Measurements from ENCODE around the gene ARMC2.
"Not testable (repeated sequence)": the region's sequence is repeated elsewhere in the genome, so short reads cannot be mapped to it uniquely, and the experiment has no call there.

Gene ARMC2

DNA sequence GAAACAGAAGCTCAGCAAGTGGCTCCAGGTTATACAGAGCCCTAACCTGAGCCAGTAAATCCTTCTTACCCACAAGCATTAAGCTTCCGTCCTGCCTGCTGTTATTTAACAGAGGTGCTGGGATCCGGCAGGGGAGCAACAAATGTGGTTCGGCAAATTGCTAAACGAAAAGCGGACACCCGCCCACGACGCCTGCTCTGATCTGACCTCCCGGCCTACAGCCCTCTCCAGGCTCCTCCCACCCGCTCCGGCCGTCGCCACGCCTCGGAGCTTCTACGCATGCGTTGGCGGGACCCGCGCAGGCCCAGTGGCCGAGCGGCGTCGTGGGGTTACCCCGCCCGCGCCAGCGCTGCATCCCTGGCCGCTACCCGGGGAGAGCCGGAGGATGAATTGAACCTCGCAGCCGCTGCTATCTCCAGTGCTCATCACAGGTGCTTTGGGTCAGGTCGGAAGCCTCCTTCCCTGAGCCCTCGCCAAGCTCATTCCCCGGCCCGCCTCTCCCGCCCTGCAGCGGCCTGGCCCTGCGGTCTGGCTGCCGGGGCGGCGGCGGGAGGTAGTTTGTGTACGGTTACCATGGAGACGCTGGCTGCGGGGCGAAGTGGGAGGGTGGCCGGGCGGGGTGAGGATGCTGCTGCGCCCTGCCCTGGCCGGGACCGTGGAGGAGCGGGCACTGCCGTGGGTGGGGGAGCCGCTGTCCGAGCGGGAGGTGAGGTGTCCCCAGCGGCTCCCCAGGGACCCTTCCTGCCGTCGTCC lies at the start of gene ARMC2:
TSS of gene ARMC2 (plus strand) at position 307 of the 753 bp plus-strand sequence. CDS start 5,846 bp downstream, outside the sequence.
- no peak within 1 kb of the TSS for H3K27ac ChIP-seq
- DNase-seq (ENCODE audit: low read depth, low spot score) = no peak

- H3K27ac ChIP-seq = no peak overlapping the region
- no peak for DNase-seq (ENCODE audit: low read depth, low spot score)
Observed at GRCh38 chr6:108798670-108799353, 49.4 kb upstream of the ARMC2 start.

DNA sequence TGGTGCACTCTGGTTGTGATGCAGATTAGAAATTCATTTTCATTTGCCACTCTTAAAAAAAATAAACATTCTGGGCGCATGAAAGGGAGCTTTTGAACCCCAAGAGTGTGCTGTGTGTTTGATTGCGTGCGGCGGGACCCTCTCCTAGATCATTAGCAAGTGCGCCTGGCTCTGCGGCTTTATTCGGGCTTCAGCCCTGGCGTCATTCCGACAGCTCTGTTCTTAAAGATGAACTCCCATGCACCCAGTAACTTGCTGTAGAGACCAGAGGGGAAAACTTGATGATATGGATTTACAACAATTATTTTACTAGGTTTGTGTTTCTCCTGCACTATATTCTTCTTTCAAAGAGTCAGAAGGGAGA lies 48.9 kb upstream of the ARMC2 start:
- no peak overlapping the region for H3K27ac ChIP-seq
- no peak for DNase-seq (ENCODE audit: low read depth, low spot score)

DNA sequence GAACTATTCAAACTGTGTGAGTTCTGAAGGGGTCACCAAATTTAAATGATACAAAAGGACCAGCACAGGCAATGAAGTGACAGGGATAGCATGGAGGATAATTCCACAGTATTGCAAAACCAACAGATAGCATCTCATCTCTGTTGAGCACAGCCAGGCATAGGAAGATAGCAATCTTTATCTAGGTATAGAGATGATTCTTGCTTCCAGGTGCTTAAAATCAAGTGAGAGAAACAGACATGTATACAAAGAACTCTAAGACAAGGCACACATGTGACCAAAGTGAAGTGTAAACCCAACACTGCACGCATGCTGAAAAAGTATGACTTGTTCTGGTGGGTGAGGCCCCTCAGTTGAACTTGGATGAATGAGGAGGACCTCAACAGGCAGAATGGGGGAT lies 48.4 kb upstream of the ARMC2 start:
- DNase-seq (ENCODE audit: low read depth, low spot score) = no peak
- H3K27ac ChIP-seq = no peak overlapping the region

DNA sequence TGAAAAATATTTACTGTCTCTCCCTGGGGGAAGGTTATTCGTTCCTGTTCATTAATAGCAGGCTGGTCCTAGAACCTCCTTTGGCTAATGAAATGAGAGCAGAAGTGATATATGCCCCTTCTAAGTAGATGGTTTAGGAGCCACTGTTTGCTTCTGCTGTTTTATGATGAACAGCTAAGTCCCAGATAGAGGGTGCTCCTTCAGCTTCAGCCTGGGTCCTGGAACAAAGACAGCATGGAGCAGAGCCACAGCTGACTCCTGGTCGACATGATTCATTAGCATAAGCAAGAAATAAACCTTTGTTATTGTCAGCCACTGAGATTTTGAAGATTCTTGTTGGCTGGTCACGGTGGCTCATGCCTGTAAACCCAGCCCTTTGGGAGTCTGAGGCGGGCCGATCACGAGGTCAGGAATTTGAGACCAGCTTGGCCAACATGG lies 47.8 kb upstream of the ARMC2 start:
- DNase-seq (ENCODE audit: low read depth, low spot score) = no peak
- H3K27ac ChIP-seq = no peak overlapping the region

GRCh38 chr6:108801366-108801765 lies 46.9 kb upstream of the ARMC2 start:
- no peak for DNase-seq (ENCODE audit: low read depth, low spot score)
- no peak overlapping the region for H3K27ac ChIP-seq

- H3K27ac ChIP-seq = no peak overlapping the region
- no peak for DNase-seq (ENCODE audit: low read depth, low spot score)
Observed at GRCh38 chr6:108803982-108804490, 44.2 kb upstream of the ARMC2 start.

DNA sequence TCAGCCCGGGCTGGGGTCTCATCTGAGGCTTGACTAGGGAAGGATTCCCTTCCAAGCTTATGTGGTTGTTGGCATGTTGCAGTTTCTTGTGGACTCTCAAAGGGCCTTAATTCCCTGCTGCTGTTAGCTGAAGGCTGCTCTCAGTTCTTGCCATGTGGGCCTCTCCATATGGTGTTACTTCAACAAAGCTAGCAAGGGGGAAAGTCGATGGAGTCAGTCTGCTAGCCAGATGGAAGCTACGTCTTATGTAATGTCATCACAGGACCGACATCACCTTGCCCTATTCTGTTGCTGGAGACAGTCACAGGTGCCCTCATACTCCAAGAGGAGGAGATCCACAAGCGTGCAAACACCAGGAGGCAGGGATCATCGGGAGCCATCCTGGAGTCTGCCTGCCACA lies 43.3 kb upstream of the ARMC2 start:
- H3K27ac ChIP-seq = no peak overlapping the region
- DNase-seq (ENCODE audit: low read depth, low spot score) = no peak

GRCh38 chr6:108805611-108806167 lies 42.5 kb upstream of the ARMC2 start:
- no peak overlapping the region for H3K27ac ChIP-seq
- DNase-seq (ENCODE audit: low read depth, low spot score) = no peak

DNA sequence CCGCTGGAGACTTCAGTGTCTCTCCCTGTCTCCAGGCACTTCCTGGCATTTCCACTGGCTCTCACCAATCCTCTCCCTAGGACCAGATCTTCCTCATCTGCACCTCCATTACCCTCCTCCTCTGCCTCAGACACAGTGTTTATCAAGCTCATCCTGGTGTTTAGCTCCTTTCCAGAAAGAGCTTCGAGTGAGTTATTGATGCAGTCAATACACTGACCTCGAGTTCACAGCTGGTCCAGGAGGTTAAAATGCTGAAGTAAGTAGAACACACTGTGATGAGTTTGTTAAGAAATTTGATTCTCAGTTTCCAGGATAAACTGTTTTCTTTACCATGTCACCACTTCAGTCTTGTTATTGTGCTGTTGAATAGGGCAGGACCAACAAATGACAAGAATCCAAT lies 42.1 kb upstream of the ARMC2 start:
- DNase-seq (ENCODE audit: low read depth, low spot score) = no peak

GRCh38 chr6:108806665-108807064 lies 41.6 kb upstream of the ARMC2 start:
- DNase-seq (ENCODE audit: low read depth, low spot score) = no peak
- no peak overlapping the region for H3K27ac ChIP-seq

More for the DNA sequence above, 42.1 kb upstream of the ARMC2 start:
- H3K27ac ChIP-seq = no peak overlapping the region

DNA sequence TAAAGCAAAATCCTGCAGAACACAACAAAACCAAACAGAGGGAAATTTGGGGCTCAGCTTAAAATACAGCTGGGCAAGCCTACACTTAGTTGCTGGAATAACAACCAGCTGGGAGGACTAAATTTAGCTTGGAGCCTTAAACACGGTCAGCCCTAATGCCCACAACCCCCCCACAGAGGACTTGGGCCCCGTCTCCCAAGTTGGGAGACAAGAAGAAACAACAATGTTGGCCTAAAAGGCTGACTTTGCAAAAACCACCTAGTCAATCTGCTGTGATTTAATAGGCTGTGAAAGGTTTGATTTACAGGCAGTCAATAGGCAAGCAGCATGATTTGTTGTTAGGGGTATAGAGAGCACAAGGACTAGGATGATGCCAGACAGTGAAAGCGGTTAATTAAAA lies 40.3 kb upstream of the ARMC2 start:
- DNase-seq (ENCODE audit: low read depth, low spot score) = no peak
- no peak overlapping the region for H3K27ac ChIP-seq

DNA sequence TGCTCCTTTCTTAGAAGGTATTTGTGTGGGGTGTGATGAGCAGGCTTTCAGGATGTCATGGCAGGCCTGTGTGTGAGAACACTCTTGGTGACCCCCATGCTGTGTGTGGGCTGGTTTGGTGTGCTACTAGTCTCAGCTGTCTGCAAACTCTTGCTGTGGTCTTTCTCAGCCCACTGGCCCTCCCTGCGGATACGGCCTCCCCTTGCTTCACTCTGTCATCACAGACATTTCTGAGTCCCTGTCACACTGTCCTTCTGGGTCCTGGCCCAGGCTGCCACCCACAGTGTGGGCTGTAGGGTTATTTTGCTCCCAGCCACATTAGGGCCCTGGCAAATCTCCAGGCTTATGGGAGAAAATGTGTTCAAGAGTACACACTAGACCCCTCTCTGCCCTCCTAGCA lies 39.0 kb upstream of the ARMC2 start:
- no peak overlapping the region for H3K27ac ChIP-seq
- DNase-seq (ENCODE audit: low read depth, low spot score) = no peak

DNA sequence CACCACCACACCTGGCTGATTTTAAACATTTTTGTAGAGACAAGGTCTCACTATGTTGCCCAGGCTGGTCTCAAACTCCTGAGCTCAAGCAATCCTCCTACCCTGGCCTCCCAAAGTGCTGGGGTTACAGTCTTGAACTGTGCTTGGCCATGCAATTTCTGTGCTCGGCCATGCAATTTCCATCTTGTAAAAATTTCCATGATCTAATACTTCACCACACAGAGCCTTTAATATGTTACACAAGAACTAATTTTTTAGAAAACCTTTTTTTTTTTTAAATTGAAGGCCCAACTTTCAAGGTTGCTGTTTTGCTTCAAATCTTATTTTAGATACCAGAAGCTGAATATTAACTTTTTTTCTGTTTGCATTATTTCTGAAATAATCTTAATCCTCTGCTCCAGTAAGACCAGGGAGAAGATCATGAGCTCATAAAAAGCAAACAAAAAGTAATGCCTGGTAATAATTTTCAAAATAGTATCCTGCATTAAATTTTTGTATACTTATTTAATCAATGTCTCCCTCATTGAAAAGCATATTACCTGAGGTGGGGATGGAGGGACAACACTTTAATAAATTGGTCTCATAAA lies 38.1 kb upstream of the ARMC2 start:
- no peak overlapping the region for H3K27ac ChIP-seq
- DNase-seq (ENCODE audit: low read depth, low spot score) = no peak

DNA sequence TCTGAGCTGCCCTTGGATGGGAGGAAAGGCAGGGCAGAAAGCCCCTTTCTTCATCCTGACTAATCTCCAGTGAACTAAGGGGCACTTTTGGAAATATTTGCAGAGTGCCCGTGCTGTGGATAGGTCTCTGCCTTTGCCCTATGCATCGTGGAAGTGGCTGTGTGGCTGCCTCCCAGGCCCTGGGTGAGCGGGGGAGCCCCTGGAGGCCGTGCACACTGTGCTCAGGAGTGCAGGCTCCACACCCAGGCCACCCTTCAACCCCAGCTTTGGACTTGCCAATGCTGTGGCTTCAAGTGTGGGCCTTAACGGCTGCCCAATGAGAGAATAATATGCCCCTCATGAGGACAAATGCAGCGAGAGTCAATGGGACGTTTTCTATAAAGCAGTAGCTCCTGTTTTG lies 36.7 kb upstream of the ARMC2 start:
- H3K27ac ChIP-seq = no peak overlapping the region
- no peak for DNase-seq (ENCODE audit: low read depth, low spot score)

DNA sequence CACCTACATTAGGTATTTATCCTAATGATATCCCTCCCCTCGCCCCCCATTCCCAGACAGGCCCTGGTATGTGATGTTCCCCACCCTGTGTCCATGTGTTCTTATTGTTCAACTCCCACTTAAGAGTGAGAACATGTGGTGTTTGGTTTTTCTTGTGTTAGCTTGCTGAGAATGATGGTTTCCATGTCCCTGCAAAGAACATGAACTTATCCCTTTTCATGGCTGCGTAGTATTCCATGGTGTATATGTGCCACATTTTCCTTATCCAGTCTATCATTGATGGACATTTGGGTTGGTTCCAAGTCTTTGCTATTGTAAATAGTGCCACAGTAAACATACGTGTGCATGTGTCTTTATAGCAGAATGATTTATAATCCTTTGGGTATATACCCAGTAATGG lies 35.0 kb upstream of the ARMC2 start:
- H3K27ac ChIP-seq = not testable (repeated sequence)

DNA sequence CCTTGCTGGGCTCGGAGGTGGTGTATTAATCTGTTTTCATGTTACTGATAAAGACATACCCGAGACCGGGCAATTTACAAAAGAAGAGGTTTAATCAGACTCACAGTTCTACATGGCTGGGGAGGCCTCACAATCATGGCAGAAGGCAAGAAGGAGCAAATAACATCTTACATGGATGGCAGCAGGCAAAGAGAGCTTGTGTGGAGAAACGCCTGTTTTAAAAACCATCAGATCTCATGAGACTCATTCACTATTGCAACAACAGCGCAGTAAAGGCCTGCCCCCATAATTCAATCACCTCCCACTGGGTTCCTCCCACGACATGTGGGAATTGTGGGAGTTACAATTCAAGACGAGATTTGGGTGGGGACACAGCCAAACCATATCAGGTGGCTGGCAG lies 30.9 kb upstream of the ARMC2 start:
- H3K27ac ChIP-seq; DNase-seq (ENCODE audit: low read depth, low spot score): not testable (repeated sequence)

More for the DNA sequence above, 35.0 kb upstream of the ARMC2 start:
- not testable (repeated sequence) for DNase-seq (ENCODE audit: low read depth, low spot score)

DNA sequence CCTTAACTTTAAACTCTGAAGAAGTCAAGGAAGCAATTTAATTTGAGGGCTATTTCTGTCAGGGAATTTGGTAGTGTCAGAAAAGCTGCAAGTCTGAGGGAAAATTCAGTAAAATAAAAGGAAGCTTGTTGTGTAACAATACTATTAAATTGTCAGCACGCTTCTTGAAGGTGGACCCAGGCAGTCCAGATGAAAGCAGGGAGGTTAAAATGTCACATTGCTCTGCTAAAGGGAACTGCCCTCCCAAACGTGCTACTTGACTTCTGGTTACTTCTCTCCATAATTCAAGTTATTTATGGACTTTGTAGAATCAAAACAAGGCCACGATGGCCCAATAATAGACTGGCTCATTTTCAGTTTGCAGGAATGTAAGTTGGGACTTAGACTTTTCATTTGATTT lies 28.2 kb upstream of the ARMC2 start:
- DNase-seq (ENCODE audit: low read depth, low spot score) = no peak
- H3K27ac ChIP-seq = no peak overlapping the region

GRCh38 chr6:108822401-108822800 lies 25.8 kb upstream of the ARMC2 start:
- DNase-seq (ENCODE audit: low read depth, low spot score) = no peak
- H3K27ac ChIP-seq = no peak overlapping the region

DNA sequence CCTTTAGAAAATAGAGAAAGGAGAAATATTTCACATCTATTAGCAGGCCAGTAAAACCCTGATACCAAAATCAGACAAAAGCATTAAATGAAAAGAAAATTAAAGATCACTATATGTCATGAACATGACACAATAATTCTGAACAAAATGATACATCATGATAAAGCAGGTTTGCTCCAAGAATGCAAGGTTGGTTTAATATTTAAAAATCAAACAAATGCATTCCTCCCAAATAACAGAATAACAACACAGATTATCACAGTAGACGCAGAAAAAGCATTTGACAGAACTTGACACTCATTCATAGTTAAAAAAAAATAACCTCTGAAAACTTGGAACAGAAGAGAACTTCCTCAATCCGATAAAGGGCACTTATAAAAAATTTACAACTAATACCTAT lies 22.9 kb upstream of the ARMC2 start:
- DNase-seq (ENCODE audit: low read depth, low spot score) = no peak
- H3K27ac ChIP-seq = no peak overlapping the region

- no peak overlapping the region for H3K27ac ChIP-seq
- DNase-seq (ENCODE audit: low read depth, low spot score) = no peak
Observed at GRCh38 chr6:108831104-108831503, 17.1 kb upstream of the ARMC2 start.
